NOMO-1 treated with DMSO at 0.1 percent for 48 hours (cell line): ENCODE measurements around the gene INPP5D.
A peak's percentile ranks its signal among the peaks of the same experiment; 100 is the strongest.
"Not testable (repeated sequence)": the region's sequence is repeated elsewhere in the genome, so short reads cannot be mapped to it uniquely, and the experiment has no call there.

ENCODE experiments used
- DNase-seq: peaks from one replicate; lab custom pipeline; 2025; ENCODE audit not compliant: unreplicated experiment; lab: John Stamatoyannopoulos, UW

Gene INPP5D

DNA sequence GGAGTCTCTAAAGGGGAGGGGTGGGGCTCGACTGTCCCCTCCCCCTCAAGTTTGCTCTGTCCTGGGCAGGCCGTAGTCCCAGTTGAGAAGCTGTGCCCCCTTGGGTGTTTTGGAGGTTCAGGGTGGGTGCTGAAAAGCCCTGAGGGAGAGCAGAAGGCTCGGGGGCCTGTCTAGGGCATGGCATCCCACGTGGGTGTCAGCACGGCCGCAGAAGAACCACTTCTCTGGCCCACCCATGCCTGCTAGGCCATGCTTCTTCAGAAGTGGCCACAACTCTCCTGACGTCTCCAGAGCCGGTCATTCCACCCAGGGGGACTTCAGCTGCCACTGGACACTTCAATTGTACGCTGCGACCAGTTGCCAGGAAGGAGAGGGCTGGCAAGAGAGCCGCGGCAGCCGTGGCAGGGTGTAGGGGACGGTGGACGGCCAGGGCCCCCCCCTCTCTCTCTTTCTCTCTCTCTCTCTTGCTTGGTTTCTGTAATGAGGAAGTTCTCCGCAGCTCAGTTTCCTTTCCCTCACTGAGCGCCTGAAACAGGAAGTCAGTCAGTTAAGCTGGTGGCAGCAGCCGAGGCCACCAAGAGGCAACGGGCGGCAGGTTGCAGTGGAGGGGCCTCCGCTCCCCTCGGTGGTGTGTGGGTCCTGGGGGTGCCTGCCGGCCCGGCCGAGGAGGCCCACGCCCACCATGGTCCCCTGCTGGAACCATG is at the start of gene INPP5D:
Gene INPP5D, plus strand, starts transcription at position 546 of the 704 bp plus-strand sequence. Its CDS starts 137 bp downstream, at position 683.
- DNase-seq: peak; percentile 95

DNA sequence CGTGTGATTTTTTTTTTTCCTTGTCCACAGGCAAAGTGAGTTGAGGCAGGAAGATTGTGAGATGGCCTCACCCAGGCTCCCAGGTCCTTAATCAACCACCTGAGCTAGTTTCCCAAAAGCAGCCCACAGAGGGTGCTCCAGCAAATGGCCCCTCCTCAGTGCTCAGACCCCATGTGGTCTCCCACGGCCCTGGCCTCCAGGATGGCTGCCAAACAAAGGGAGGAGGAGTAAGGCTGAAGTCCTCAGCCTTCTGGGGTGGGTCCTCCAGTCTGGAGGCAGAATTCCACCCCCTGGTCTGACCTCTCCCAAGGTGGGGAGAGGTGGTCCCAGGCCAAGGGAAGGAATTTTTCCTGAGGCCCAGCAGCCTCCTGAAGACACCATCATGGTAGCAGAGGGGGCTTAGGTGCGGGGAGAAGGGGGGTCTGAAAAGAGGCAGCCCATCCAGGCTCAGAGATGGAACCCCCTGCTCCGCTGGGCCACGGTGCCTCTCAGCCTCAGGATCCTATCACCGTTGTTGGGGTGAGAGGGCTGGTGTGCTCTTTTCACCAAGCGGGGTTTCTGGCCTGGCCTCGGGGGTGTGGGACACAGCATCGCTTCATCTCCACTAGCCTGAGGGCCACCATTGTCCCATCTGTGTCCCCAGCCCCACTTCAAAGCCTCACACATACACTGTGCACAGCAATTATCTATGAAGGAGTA is 49.4 kb upstream of the INPP5D start:
- DNase-seq: no peak

DNA sequence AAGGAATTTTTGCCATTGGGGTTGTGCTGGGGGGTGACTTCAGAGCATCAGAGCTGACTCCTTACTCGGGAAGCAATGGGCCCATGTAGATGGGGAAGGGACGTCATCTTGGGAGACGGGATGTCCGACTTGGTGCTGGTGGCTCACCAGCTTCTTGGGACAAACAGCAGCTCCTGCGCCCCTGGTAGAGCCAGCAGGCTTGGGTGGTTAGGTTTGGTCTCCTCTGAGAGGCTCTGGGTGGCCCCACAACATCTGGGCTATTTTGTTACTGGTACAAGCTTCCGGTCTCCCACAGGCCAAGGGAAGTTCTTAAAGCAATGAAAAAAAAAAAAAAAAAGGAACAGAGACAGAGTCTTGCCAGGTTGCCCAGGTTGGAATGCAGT is 48.9 kb upstream of the INPP5D start:
- DNase-seq: no peak

GRCh38 chr2:233011702-233012131 is 48.4 kb upstream of the INPP5D start:
- no peak for DNase-seq

GRCh38 chr2:233012301-233012971 is 47.7 kb upstream of the INPP5D start:
- no peak for DNase-seq

GRCh38 chr2:233013027-233013461 is 47.1 kb upstream of the INPP5D start, which contains the start of gene NGEF:
NGEF (minus strand) TSS chr2:233013256; CDS start chr2:232974890, 38,366 bp downstream.
- no peak for DNase-seq

DNA sequence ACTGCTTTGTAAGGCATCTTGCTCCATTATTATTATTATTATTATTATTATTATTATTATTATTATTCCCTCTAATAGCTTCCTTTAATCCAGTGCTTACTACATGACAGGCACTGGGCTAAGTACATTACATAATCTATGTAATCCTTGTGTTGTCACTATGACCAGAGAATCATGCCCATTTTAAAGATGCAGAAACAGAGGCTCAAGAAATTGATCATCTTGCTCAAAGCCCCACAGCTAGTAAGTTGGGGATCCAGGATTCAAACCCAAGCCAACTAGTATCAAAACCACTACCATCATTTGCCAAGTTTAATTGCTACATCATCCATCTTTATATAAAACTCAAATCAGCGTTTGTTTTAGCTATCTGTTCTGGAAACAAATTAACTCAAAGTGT is 46.5 kb upstream of the INPP5D start:
- DNase-seq: no peak

GRCh38 chr2:233015019-233015645 is 45.0 kb upstream of the INPP5D start:
- DNase-seq: no peak

DNA sequence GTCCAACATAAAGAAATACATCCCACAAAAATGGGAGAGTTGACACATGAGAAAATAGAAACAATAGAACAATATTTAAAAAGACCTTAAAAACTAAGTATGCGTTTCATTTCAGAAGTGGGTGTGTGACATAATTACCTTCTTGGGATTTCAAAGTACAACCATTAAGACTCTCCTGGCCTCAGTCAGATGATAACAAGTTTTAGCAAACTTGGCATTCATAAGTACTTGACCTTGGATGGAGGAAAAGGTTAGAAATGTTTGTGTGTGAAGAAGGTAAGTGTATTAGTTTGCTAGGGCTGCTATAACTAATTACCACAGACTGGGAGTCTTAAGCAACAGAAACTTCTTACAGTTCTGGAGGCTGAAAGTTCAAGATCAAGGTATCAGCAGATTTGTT is 42.2 kb upstream of the INPP5D start:
- no peak for DNase-seq

GRCh38 chr2:233019610-233020009 is 40.5 kb upstream of the INPP5D start:
- not testable (repeated sequence) for DNase-seq

DNA sequence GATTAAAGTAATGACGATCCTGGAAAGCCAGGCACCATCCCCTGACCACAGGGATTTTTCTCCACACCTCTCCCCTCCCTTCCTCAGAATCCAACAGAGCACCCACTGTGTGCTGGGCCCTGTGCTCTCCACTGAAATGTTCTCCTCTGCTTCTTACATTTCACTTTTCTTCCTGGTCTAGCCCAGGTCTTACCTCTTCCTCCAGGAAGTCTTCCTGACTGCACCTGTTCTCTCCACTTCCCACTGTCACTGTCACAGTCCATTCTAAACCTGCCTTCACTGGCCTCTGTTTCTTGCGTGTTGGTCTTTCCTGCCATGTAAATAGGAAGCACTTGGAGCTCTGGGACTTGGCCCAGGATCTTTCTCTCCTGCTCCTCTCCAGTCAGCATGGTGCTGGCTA is 39.7 kb upstream of the INPP5D start:
- DNase-seq: no peak

DNA sequence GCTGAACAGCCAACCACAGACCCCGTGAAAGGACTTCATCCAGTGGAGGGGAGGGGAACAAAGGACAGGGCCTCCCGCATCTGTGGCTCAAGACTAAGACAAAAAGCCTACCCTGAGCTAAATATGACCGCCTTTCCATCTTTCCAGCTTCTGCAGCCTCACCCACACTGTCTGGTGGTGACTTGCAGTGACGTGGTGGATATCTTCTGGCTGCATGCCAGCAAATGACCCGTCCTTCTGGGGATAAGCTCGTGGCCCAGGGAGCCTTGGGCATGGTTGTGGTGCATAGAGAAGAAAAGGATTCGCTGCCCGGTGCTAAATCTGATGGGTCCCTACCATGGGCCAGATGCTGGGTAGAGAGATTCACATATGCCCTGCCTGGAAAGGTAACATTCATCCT is 38.4 kb upstream of the INPP5D start:
- DNase-seq: no peak

- no peak for DNase-seq
Measured at GRCh38 chr2:233022561-233022960, 37.6 kb upstream of the INPP5D start.

GRCh38 chr2:233023007-233023760 is 37.0 kb upstream of the INPP5D start:
- DNase-seq: no peak

DNA sequence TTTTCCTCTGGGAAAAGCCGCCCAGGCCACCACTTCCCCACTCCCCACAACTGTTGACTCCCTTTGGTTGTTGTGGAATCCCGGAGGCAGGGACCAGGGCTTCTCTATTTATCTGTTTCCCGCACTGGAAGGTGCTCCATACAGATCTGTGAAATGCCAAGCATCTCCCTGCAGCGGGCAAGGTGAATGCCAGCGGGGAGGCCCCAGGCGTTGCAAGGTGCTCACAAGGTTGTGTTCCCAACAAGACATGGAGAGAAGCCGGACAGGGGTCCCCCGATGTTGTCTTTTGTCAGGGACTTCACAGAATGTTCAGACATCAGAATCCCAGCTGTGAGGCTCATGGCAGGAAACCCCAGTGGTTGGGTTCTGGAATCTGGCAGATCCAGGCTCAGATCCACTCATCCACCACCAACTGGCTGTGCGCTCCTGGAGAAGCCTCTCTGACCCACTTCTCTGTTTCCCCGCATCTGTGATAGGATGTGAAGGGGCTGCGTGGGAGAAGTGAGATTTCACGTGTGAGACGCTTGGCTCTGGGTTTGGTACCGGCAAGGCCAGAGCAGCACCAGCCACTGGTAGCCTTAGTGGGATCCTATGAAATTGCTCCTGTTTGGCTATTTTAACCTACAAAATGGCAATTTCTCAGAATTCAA is 36.3 kb upstream of the INPP5D start:
- DNase-seq: no peak

DNA sequence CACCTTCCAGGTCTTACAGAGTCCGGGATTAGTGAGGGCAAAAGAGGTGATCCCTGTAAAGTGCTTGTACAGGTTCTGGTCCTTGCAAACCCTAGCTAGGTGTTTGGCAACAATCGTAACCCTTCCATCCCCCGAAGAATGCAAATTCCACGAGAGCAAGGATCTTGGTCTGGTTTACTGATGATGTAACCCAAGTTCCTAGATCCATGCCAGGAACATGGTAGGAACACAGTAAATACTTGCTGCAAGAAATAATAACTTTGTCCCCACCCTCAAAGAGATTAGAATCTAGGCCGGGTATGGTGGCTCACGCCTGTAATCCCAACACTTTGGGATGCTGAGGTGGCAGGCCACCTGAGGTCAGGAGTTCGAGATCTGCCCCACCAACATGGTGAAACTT is 34.4 kb upstream of the INPP5D start:
- DNase-seq: no peak

DNA sequence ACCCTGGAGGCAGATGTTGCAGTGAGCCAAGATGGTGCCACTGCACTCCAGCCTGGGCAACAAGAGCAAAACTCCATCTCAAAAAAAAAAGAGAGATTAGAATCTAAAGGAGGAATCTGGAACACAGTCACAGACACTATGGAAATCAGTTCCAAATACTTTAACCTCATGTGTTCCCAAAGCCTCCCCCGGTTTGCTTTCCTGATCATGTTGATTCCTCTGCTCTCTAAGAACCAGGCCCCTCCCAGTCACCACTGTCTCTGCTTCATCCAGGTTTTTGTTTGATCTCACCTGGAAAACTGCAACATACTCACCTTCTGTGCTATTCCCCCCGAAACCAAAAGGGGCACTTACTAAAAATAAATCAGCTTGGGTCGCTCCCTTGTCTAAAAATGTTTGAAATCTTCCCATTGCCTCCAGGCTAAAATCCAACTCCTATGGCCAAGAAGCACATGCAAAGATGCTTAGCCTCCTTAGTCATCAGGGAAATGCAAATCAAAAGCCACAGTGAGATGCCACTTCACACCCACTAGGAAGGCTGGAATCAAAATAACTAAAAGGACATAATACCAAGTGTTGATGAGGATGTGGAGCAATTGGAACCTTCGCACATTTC is 33.8 kb upstream of the INPP5D start:
- DNase-seq: no peak

DNA sequence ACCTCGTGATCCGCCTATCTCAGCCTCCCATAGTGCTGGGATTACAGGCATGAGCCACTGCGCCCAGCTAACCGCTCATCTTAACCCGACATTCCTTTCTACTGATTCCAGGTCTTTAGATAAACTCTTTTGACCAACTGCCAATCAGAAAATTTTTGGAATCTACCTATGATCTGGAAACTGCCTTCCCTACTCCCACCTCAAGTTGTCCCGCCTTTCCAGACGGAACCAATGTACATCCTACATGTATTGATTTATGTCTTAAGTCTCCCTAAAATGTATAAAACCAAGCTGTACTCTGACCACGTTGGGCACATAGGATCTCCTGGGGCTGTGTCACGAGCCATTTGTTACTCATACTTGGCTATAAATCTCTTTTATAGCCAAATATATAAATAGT is 30.8 kb upstream of the INPP5D start:
- DNase-seq: no peak

- DNase-seq: no peak
Measured at GRCh38 chr2:233031556-233032500, 28.3 kb upstream of the INPP5D start.
